Activated CD4-positive, alpha-beta memory T cell treated with anti-CD3 and anti-CD28 coated beads, Interleukin-2, amount 10 ng/mL, durations not matched to agents 7 days and 5 days (primary cell): Measurements from ENCODE around the gene SPEG. TPM values are rescaled to one million over a fixed set of nuclear protein-coding genes. Genes with fewer than 3 reads are reported as not detected.
A peak's percentile ranks its signal among the peaks of the same experiment; 100 is the strongest.

Source experiments
- CTCF ChIA-PET: fragments of 350-600 bp; sonication (Branson Sonifier 250); formaldehyde crosslinking; loops from one replicate; lab custom pipeline; 2021; ENCODE audit warnings: antibody characterized with exemption, inconsistent platforms; lab: Charles Lee
- POLR2A ChIA-PET: fragments of 350-600 bp; sonication (Branson Sonifier 250); formaldehyde crosslinking; loops from one replicate; lab custom pipeline; 2021; ENCODE audit warnings: antibody characterized with exemption; lab: Charles Lee
- DNase-seq: peaks from one replicate; pipeline ENCODE4 v3.0.0-alpha.2; 2020
- H3K27ac Mint-ChIP-seq: one replicate; pipeline ENCODE4 v1.8.0; 2021; ENCODE audit warnings: mild to moderate bottlenecking, mixed read lengths
- H3K27me3 Mint-ChIP-seq: one replicate; pipeline ENCODE4 v1.8.0; 2021; ENCODE audit warnings: mixed read lengths
- H3K36me3 Mint-ChIP-seq: one replicate; pipeline ENCODE4 v1.8.0; 2021; ENCODE audit warnings: low read depth, mixed read lengths
- H3K4me1 Mint-ChIP-seq: one replicate; pipeline ENCODE4 v1.8.0; 2021; ENCODE audit warnings: mixed read lengths
- H3K4me3 Mint-ChIP-seq: one replicate; pipeline ENCODE4 v1.8.0; 2021; ENCODE audit warnings: mild to moderate bottlenecking, mixed read lengths
- H3K9me3 Mint-ChIP-seq: one replicate; pipeline ENCODE4 v1.8.0; 2021; ENCODE audit warnings: mixed read lengths
- total RNA-seq, 2 experiments: library from RNA; stranded (reverse); gene quantifications; one replicate each; pipeline ENCODE4 v1.2.3, GENCODE V29; 2021

SPEG gene
- total RNA-seq, 2 experiments from 2014 or later, result 0.20 to 1.1 TPM

GRCh38 chr2:219474285-219475060, 39.8 kb downstream of the SPEG start:
- H3K27ac Mint-ChIP-seq, result no peak overlapping the region

GRCh38 chr2:219475278-219475677, 40.6 kb downstream of the SPEG start:
- Mint-ChIP-seq H3K4me3 (no peak overlapping the region), H3K27me3 (peaks cover 8% of the 10 kb centered on the region), H3K27ac (no peak overlapping the region), H3K9me3 (no peaks in the 10 kb centered on the region), H3K36me3 (no peaks in the 10 kb centered on the region), H3K4me1 (peaks cover 4% of the 10 kb centered on the region)
- ChIA-PET POLR2A (no interaction called here), CTCF (interaction anchor here (0.8 to 4.1 kb wide), 7 partner anchors 11 to 68 kb away, joined by 3 to 42 read pairs (median 4); a partner anchor contains a TSS)
- no peak for DNase-seq

More at GRCh38 chr2:219474285-219475060, 39.8 kb downstream of the SPEG start:
- no peak overlapping the region for H3K4me3 Mint-ChIP-seq
- H3K4me1 Mint-ChIP-seq, result peaks cover 4% of the 10 kb centered on the region
- H3K9me3 Mint-ChIP-seq, result no peaks in the 10 kb centered on the region
- no peak for DNase-seq
- POLR2A ChIA-PET, result no interaction called here
- CTCF ChIA-PET, result interaction anchor here (0.7 to 2.1 kb wide), 8 partner anchors 12 to 105 kb away, joined by 3 to 8 read pairs (median 3); a partner anchor contains a TSS
- H3K36me3 Mint-ChIP-seq, result no peaks in the 10 kb centered on the region
- H3K27me3 Mint-ChIP-seq, result peaks cover 7% of the 10 kb centered on the region

GRCh38 chr2:219475697-219476651, 41.3 kb downstream of the SPEG start:
- H3K4me3 Mint-ChIP-seq, result no peak overlapping the region
- H3K4me1 Mint-ChIP-seq, result peaks cover 4% of the 10 kb centered on the region
- no peaks in the 10 kb centered on the region for H3K9me3 Mint-ChIP-seq
- CTCF ChIA-PET, result interaction anchor here (0.8 to 4.1 kb wide), 10 partner anchors 9 to 67 kb away, joined by 3 to 42 read pairs (median 4); partner anchors contain the start of gene GMPPA
- POLR2A ChIA-PET, result no interaction called here
- no peaks in the 10 kb centered on the region for H3K36me3 Mint-ChIP-seq
- H3K27ac Mint-ChIP-seq, result no peak overlapping the region
- peaks cover 8% of the 10 kb centered on the region for H3K27me3 Mint-ChIP-seq
- peak; percentile 68 for DNase-seq

- no peak overlapping the region for H3K4me3 Mint-ChIP-seq
- ChIA-PET CTCF (interaction anchor here (0.8 to 4.1 kb wide), 7 partner anchors 9 to 53 kb away, joined by 3 to 42 read pairs (median 7); partner anchors contain the start of gene GMPPA), POLR2A (no interaction called here)
- no peaks in the 10 kb centered on the region for H3K9me3 Mint-ChIP-seq
- no peak for DNase-seq
- peaks cover 4% of the 10 kb centered on the region for H3K4me1 Mint-ChIP-seq
- H3K27me3 Mint-ChIP-seq, result peaks cover 10% of the 10 kb centered on the region
- H3K36me3 Mint-ChIP-seq, result no peaks in the 10 kb centered on the region
- H3K27ac Mint-ChIP-seq, result no peak overlapping the region
Observed at GRCh38 chr2:219476652-219477151, 42.1 kb downstream of the SPEG start.

GRCh38 chr2:219477179-219477578, 42.5 kb downstream of the SPEG start:
- POLR2A ChIA-PET, result no interaction called here
- CTCF ChIA-PET, result interaction anchor here (4.1 kb wide), 1 partner anchor 53 kb away, joined by 42 read pairs; no protein-coding TSS in a partner anchor
- no peak overlapping the region for H3K27ac Mint-ChIP-seq
- peaks cover 4% of the 10 kb centered on the region for H3K4me1 Mint-ChIP-seq
- peaks cover 11% of the 10 kb centered on the region for H3K27me3 Mint-ChIP-seq
- DNase-seq, result no peak
- no peaks in the 10 kb centered on the region for H3K36me3 Mint-ChIP-seq
- no peak overlapping the region for H3K4me3 Mint-ChIP-seq
- no peaks in the 10 kb centered on the region for H3K9me3 Mint-ChIP-seq

GRCh38 chr2:219477815-219478214, 43.2 kb downstream of the SPEG start:
- Mint-ChIP-seq H3K27me3 (peaks cover 14% of the 10 kb centered on the region), H3K9me3 (no peaks in the 10 kb centered on the region), H3K27ac (no peak overlapping the region), H3K36me3 (no peaks in the 10 kb centered on the region), H3K4me1 (peaks cover 4% of the 10 kb centered on the region), H3K4me3 (no peak overlapping the region)
- ChIA-PET POLR2A (no interaction called here), CTCF (interaction anchor here (1.1 to 4.1 kb wide), 2 partner anchors 52 to 157 kb away, joined by 3 to 42 read pairs; no protein-coding TSS in a partner anchor)
- no peak for DNase-seq

- Mint-ChIP-seq H3K4me3 (no peak overlapping the region), H3K9me3 (no peaks in the 10 kb centered on the region), H3K36me3 (no peaks in the 10 kb centered on the region), H3K27ac (no peak overlapping the region), H3K4me1 (peaks cover 4% of the 10 kb centered on the region), H3K27me3 (peaks cover 19% of the 10 kb centered on the region)
- ChIA-PET POLR2A (no interaction called here), CTCF (interaction anchor here (1.1 to 4.1 kb wide), 2 partner anchors 51 to 155 kb away, joined by 3 to 42 read pairs; no protein-coding TSS in a partner anchor)
- no peak for DNase-seq
Observed at GRCh38 chr2:219478916-219479315, 44.3 kb downstream of the SPEG start.

GRCh38 chr2:219480004-219480403, 45.4 kb downstream of the SPEG start:
- Mint-ChIP-seq H3K36me3 (no peaks in the 10 kb centered on the region), H3K4me3 (no peak overlapping the region), H3K27me3 (peaks cover 23% of the 10 kb centered on the region), H3K4me1 (peaks cover 4% of the 10 kb centered on the region), H3K27ac (no peak overlapping the region), H3K9me3 (no peaks in the 10 kb centered on the region)
- ChIA-PET POLR2A (no interaction called here), CTCF (no interaction called here)
- no peak for DNase-seq

GRCh38 chr2:219482674-219483405, 48.2 kb downstream of the SPEG start:
- no peaks in the 10 kb centered on the region for H3K36me3 Mint-ChIP-seq
- H3K4me3 Mint-ChIP-seq, result no peak overlapping the region
- ChIA-PET CTCF (interaction anchor here (1.3 to 1.9 kb wide), 3 partner anchors 17 to 47 kb away, joined by 4 to 15 read pairs (median 5); partner anchors contain the start of gene GMPPA), POLR2A (no interaction called here)
- H3K27ac Mint-ChIP-seq, result no peak overlapping the region
- peaks cover 46% of the 10 kb centered on the region for H3K27me3 Mint-ChIP-seq
- no peak for DNase-seq
- H3K9me3 Mint-ChIP-seq, result no peaks in the 10 kb centered on the region
- H3K4me1 Mint-ChIP-seq, result no peaks in the 10 kb centered on the region

- Mint-ChIP-seq H3K36me3 (no peaks in the 10 kb centered on the region), H3K27ac (no peak overlapping the region), H3K27me3 (peaks cover 46% of the 10 kb centered on the region), H3K9me3 (no peaks in the 10 kb centered on the region), H3K4me1 (no peaks in the 10 kb centered on the region), H3K4me3 (no peak overlapping the region)
- no peak for DNase-seq
- ChIA-PET POLR2A (interaction anchor here (0.9 kb wide), 1 partner anchor 15 kb away, joined by 3 read pairs; the partner anchor contains the start of gene GMPPA), CTCF (interaction anchor here (1.0 to 1.3 kb wide), 2 partner anchors 16 to 46 kb away, joined by 3 to 5 read pairs; partner anchors contain the start of gene GMPPA)
Observed at GRCh38 chr2:219483451-219484342, 49.1 kb downstream of the SPEG start.
